GM12891 (cell line): ENCODE results near the gene UNC5A.

Experiments
- PAX5 ChIP-seq: IDR thresholded peaks from 2 replicates; pipeline ENCODE4 v1.6.1; 2011; ENCODE audit warnings: low read length, moderate library complexity, mild to moderate bottlenecking; ENCODE audit not compliant: insufficient read depth, severe bottlenecking
- POLR2A ChIP-seq: IDR thresholded peaks from 2 replicates; pipeline ENCODE4 v1.6.1; 2011; ENCODE audit warnings: low read depth, low read length, control low read depth
- POLR2AphosphoS5 ChIP-seq: IDR thresholded peaks from 2 replicates; pipeline ENCODE4 v1.6.1; 2011; ENCODE audit warnings: low read depth, low read length, control low read depth
- SPI1 ChIP-seq: IDR thresholded peaks from 2 replicates; pipeline ENCODE4 v1.6.1; 2011; ENCODE audit warnings: low read depth, low read length, control low read depth
- TAF1 ChIP-seq: IDR thresholded peaks from 2 replicates; pipeline ENCODE4 v1.6.1; 2011; ENCODE audit warnings: low read depth, low read length, control low read depth

DNA sequence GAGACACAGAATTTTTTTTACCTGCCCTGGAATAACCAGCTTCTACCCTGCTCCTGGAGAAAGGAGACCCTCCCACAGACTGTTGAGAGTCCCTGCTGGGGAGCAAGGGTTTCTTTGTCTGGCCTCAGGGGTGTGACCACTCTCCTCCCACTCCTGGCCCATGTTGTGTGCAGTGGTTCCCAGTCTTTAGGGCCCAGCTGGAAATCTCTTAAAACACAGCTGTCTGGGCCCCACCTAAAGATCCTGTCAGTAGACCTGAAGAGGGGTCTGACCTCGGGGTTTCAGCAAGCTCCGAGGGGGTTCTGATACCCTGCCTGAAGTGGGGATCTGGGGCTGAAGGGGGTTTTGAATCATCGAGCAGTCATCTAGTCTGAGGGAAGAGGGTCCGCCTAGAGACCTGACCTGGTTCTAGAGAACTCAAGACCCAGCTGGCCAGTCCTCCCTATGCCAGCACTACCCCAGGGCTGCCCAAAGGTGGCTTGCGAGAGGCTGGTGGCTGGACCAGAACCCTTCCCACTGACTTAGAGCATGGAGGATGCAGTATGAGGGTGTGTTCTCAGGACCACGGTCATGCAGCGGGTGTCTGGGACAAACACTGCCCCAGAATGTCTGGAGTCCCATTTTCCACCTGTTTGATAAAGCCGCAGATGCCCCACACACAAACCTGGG, 8.1 kb upstream of the UNC5A start:
- no peak for TF ChIP-seq POLR2A
- TF ChIP-seq POLR2AphosphoS5: no peak
- no peak for TF ChIP-seq TAF1
- no peak for TF ChIP-seq PAX5
- no peak for TF ChIP-seq SPI1
